Mucosa of rectum (tissue), 2 donors: ENCODE measurements around the gene TMEM62.
"Not testable (repeated sequence)": the region's sequence is repeated elsewhere in the genome, so short reads cannot be mapped to it uniquely, and the experiment has no call there.

Experiments used
- H3K27ac ChIP-seq, 2 donors: one replicate each; pipeline ENCODE4 v1.7.0; 2013; ENCODE audit warnings: inconsistent platforms in 2 of 2, low read depth in 2 of 2, low read length in 2 of 2
- H3K27me3 ChIP-seq, 2 donors: one replicate each; pipeline ENCODE4 v1.7.0; 2013; ENCODE audit warnings: low read length in 2 of 2; ENCODE audit not compliant: control insufficient read depth in 2 of 2, insufficient read depth in 2 of 2
- H3K36me3 ChIP-seq, 2 donors: one replicate each; pipeline ENCODE4 v1.7.0; 2013; ENCODE audit warnings: low read length in 2 of 2; ENCODE audit not compliant: control insufficient read depth in 2 of 2, insufficient read depth in 2 of 2
- H3K4me1 ChIP-seq, 2 donors: one replicate each; pipeline ENCODE4 v1.7.0; 2013; ENCODE audit warnings: low read length in 2 of 2, mild to moderate bottlenecking in 1 of 2; ENCODE audit not compliant: control insufficient read depth in 2 of 2, insufficient read depth in 2 of 2
- H3K4me3 ChIP-seq, 2 donors: one replicate each; pipeline ENCODE4 v1.7.0; 2013; ENCODE audit warnings: low read length in 2 of 2
- H3K9ac ChIP-seq, 2 donors: one replicate each; pipeline ENCODE4 v1.7.0; 2013; ENCODE audit warnings: low read length in 2 of 2, low read depth in 1 of 2, mild to moderate bottlenecking in 1 of 2
- H3K9me3 ChIP-seq, 2 donors: one replicate each; pipeline ENCODE4 v1.7.0; 2013; ENCODE audit warnings: low read length in 2 of 2; ENCODE audit not compliant: control insufficient read depth in 2 of 2
- donor health status: healthy.
- donor health status: Normal muscosa, but diverticular disease.

The TMEM62 gene

DNA sequence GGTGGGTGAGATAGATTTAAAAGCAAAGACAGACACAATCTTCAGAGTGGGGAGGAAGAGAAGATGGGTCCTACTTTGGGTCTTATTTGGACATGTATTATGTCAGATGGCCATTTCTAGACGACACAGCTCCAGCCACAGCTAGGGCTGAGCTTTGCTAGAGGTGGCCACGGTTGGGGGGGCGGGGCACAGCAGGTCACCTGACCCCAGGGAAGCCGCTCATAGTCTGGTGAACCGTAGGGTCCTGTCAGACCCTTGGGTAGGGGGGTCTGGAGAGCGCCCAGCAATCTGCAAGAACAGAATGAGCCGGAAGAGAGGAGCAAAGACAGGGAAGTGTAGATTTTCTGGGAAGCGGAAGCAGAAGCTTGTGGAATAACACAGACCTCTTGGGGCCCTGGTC lies 80.8 kb downstream of the TMEM62 start:
- Histone ChIP-seq H3K9ac (no peak overlapping the region), H3K36me3 (no peaks in the 10 kb centered on the region), H3K4me1 (no peaks in the 10 kb centered on the region), H3K27me3 (peaks cover 0 to 2% of the 10 kb centered on the region in 2 donors), H3K4me3 (no peak overlapping the region), H3K9me3 (no peaks in the 10 kb centered on the region), H3K27ac (no peak overlapping the region)

DNA sequence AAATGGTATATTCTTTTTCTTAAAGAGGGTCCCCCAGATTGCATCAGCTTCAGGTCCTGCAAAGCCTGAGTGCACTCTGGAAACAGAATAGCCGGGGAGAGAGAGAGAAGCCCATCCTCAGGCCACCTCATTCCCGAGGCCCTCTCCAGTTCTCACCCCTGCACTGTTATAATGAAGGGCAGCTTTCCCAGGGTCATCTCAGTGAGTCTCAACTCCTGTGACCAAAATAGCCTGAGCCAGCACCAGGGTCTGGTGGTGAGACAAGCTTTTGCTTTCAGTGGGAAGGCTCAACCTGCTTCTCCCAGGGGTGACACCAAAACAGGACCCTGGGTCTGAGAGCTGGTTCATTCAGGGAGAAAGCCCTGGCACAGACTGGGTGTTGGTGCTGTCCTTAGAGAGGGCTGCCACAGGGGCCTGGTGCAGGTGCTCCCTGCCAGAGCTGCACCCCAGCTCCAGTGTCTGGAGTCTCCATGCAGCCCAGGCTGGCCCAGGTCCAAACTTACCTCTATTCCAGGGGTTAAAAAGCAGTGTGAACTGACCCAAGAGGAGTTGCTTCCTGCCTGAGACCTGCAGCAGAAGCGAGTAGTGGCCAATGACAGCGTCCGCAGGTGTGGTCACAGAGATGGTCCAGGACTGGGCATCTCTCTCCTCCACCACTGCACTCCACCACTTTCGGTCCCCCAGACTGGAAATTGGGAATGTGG lies 81.4 kb downstream of the TMEM62 start:
- Histone ChIP-seq H3K27ac (no peak overlapping the region), H3K36me3 (no peaks in the 10 kb centered on the region), H3K4me3 (no peak overlapping the region), H3K27me3 (no peaks in the 10 kb centered on the region), H3K9me3 (no peaks in the 10 kb centered on the region), H3K4me1 (no peaks in the 10 kb centered on the region), H3K9ac (no peak overlapping the region)

DNA sequence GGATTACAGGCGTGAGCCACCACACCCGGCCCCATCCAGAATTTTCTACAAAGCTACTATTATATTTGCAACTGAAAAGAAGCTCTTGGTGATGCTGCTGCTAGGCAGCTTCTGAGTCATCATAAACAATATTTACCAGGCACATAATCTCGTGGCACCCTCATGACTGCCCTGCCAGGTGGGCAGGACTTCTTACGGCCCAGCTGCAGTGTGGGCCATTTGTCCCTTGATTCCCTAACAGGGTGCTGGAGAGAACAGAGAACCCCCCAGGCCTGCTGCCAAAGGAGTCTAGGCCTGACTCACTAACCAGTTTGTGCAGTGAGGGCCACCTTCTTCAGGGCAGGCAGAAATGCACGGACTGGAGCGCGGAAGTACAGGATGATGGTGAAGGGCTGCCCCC lies 82.6 kb downstream of the TMEM62 start:
- Histone ChIP-seq H3K9ac (no peak overlapping the region), H3K36me3 (no peaks in the 10 kb centered on the region), H3K27ac (no peak overlapping the region)

DNA sequence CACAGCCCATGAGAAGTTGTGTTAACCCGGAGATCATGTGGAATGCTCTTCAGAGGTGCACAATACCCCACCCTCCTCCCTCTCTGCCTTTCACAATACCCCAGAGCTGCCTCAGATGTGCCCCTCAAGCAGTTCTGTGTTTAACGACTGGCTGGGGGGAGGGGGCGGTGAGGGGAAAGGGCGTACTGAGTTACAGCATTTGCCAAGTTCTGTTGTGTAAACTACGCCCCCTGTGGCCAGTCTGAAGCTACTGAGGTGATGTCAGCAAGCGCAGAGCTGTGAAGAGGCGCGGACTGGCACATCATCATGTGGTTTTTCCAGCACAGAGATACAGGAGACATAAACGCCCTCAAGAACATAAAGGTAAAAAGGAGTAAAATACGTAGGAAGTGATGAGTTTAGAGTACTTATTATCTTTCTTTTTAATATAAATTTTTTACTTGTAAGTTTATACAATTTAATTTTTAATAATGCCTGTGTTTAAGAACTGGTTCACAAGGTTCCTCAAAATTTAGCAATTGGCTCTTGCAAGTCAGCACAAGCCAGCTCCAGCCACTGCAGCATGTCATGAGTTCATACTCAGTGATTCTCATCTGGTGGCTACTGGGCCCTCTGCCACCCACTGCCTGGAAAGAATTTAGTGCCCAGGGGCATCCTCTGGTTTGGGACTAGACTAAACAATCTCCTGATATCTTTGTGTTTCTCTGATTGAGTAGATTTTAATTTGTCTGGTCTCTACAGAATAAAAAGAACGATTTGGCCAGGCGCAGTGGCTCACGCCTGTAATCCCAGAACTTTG lies 85.7 kb downstream of the TMEM62 start:
- H3K9me3 ChIP-seq: no peaks in the 10 kb centered on the region
- no peaks in the 10 kb centered on the region for H3K4me1 ChIP-seq
- no peaks in the 10 kb centered on the region for H3K36me3 ChIP-seq
- H3K9ac ChIP-seq: no peak overlapping the region
- no peaks in the 10 kb centered on the region for H3K27me3 ChIP-seq
- H3K27ac ChIP-seq: no peak overlapping the region
- no peak overlapping the region for H3K4me3 ChIP-seq

More for the DNA sequence above, 82.6 kb downstream of the TMEM62 start:
- Histone ChIP-seq H3K4me1 (no peaks in the 10 kb centered on the region), H3K9me3 (no peaks in the 10 kb centered on the region), H3K27me3 (no peaks in the 10 kb centered on the region), H3K4me3 (no peak overlapping the region)

DNA sequence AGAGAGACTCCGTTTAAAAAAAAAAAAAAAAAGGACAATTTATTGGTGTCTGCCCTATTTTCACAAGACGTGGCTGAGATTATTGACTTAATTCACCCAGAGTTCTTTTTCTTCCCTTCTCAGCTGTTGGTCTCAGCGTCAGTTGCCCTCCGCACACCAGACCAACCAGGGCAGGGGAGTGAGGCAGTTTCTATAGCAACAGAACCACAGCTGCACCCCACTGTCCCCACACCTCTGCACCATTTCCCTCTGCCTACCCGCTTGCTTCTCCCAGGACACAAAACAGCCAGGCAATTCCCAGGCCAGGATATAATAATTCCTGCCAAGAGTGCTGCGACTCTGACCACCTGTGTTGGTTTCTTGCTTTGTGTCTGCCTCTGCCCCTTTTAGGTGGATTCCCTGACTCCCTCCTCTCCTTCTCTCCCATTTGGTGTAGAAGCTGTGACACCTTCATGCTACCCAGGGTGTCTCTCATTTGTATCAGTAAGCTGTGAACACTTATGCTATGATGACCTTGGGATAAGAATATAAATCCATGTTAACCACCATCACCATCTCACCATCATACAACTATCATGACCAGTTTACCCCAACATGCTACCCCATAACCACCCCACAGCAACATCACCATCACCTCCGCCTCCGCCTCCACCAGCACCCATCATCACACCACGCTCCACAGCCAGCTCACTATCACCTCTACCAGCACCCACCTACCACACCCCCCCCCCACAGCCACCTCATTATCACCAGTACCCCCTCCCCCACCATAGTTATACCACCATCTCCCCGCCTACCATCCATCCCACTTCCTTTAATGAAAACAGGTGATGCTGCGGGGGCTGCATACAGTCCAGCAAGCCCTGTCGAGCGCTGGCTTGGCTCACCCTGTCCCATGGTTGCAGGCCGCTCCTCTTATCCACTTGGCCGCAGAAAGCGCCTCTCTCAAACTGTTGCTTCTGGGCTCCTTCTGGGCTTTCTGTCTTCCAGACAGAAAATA lies 86.8 kb downstream of the TMEM62 start:
- no peaks in the 10 kb centered on the region for H3K9me3 ChIP-seq
- no peak overlapping the region for H3K9ac ChIP-seq
- no peaks in the 10 kb centered on the region for H3K36me3 ChIP-seq
- H3K4me1 ChIP-seq: no peaks in the 10 kb centered on the region
- H3K4me3 ChIP-seq: no peak overlapping the region
- H3K27ac ChIP-seq: no peak overlapping the region
- H3K27me3 ChIP-seq: no peaks in the 10 kb centered on the region

DNA sequence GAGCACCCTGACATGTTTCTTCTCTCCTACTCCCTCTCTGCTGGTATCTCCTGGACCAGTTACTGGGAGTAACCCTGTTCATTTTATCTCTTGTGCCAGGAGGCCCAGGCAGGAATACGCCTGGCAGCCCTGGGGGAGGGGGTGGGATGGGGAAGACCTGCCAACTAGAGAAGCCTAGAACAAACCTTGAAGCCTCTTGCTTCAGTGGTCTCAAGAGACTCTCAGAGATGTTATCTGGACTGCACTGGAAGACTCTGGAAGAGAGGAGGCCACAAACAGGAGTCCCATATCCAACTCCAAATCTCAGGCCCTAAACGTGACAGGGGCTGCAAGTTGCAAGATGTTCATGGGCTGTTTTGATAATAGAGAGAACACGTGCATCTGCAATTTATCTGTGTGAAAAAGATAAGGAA lies 87.6 kb downstream of the TMEM62 start, which contains the start of gene EPB42:
EPB42 (minus strand) TSS at position 28 of the 413 bp plus-strand sequence. CDS start 193 bp downstream, outside the sequence.
- Histone ChIP-seq H3K4me3 (no peak within 1 kb of the TSS), H3K27me3 (no peaks in the 10 kb centered on the region), H3K27ac (no peak within 1 kb of the TSS), H3K9me3 (no peaks in the 10 kb centered on the region), H3K36me3 (no peaks in the 10 kb centered on the region), H3K4me1 (no peaks in the 10 kb centered on the region), H3K9ac (no peak within 1 kb of the TSS)

DNA sequence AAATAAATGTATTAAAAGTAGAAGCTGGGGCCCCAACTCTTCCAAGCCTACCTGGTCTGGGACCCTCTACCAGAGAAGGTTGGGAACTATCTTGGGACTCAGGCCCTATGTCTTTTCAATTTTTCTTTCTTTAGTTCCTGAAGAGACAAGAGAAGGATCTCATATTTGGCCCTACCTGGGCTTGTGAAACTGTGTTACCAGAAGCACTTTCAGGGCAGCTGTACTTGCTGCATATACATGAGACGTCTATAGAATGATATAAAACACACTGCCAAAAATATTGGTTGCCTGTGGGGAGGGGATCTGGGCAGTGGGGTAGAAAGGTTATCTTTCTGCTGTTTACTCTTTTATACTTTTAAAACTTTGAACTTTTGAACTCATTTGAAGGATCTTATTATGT lies 88.0 kb downstream of the TMEM62 start:
- Histone ChIP-seq H3K9ac (no peak overlapping the region), H3K27ac (no peak overlapping the region), H3K4me3 (no peak overlapping the region), H3K9me3 (no peaks in the 10 kb centered on the region), H3K27me3 (no peaks in the 10 kb centered on the region), H3K36me3 (no peaks in the 10 kb centered on the region), H3K4me1 (no peaks in the 10 kb centered on the region)

DNA sequence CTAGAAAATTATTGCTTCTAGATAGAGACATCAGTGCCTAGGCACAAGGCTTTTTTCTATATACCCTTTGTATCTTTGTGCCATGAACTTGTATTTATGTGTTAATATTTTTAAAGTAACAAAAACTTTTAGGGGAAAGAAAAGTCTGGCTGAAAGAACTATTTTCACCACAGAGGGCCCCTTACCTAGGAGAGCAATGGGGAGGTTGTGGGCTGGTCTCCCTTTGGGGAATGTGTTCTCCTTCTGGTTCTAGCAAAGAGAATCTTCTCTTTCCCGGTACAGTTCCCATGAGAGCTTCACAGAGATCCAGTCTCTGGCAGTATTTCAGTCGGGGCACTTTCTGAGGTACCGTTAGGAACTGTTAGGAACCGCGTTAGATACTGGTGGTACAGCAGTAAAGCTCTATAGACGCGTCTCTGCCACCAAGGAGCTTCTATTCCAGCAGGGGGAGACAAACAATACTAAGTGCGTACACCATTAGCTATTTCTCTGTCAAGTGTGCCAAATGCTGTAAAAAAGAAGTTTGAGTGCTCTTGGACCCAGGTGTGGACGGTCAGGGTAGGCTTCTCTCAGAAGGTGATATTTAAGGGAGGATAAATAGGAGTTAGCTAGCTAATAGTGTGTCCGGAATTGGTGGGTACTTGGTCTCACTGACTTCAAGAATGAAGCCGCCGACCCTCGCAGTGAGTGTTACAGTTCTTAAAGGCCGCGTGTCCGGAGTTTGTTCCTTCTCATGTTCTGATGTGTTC lies 92.0 kb downstream of the TMEM62 start:
- Histone ChIP-seq H3K9me3 (no peaks in the 10 kb centered on the region), H3K9ac (no peak overlapping the region), H3K27ac (no peak overlapping the region), H3K4me1 (no peaks in the 10 kb centered on the region), H3K4me3 (no peak overlapping the region), H3K36me3 (no peaks in the 10 kb centered on the region), H3K27me3 (no peaks in the 10 kb centered on the region)

DNA sequence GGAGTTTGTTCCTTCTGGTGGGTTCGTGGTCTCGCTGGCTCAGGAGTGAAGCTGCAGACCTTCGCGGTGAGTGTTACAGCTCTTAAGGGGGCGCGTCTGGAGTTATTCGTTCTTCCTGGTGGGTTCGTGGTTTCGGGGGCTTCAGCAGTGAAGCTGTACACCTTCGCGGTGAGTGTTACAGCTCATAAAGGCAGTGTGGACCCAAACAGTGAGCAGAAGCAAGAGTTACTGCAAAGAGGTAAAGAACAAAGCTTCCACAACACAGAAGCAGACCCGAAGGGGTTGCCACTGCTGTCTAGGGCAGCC lies 92.5 kb downstream of the TMEM62 start:
- not testable (repeated sequence) for H3K36me3 ChIP-seq, H3K9ac ChIP-seq, H3K9me3 ChIP-seq, H3K4me3 ChIP-seq, H3K27ac ChIP-seq, H3K4me1 ChIP-seq, H3K27me3 ChIP-seq
